Stomach (tissue), 4 donors: ENCODE data around the gene EPB41L4B.

Experiments
- POLR2AphosphoS5 ChIP-seq, 3 donors: sonication (generic); formaldehyde crosslinking; IDR thresholded peaks; one replicate each; pipeline ENCODE4 v1.6.1; 2016; ENCODE audit warnings: antibody characterized with exemption in 3 of 3
- TF ChIP-seq, protein P1 (sequence below), 7 experiments: fragments of 450-650 bp in 4 of 7; fragments of 200-600 bp in 3 of 7; sonication (generic) in 3 of 7; IDR thresholded peaks; one replicate each; pipeline ENCODE4 v1.5.1; 2016 to 2019; ENCODE audit warnings: antibody characterized with exemption in 7 of 7, control low read depth in 2 of 7, mild to moderate bottlenecking in 1 of 7

DNA sequence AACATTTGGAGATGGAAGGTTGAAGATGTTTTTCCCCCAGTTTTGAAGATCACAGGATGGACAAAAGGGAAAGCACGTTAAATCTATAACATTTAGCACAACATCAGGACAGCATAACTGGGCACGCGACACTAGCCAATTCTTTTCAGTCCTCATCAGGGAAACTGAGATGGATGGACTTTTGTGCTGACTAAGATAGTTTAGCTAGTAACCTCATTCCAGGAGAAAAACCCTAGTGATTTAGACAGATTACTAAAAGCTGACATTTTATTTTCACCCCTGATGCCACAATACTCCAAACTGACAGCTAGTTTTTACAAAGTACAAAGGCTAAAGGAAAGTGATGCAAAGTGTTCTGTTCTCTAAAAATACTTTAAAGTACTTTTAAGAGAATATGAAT is 53.3 kb downstream of the EPB41L4B start:
- TF ChIP-seq, protein P1, sequence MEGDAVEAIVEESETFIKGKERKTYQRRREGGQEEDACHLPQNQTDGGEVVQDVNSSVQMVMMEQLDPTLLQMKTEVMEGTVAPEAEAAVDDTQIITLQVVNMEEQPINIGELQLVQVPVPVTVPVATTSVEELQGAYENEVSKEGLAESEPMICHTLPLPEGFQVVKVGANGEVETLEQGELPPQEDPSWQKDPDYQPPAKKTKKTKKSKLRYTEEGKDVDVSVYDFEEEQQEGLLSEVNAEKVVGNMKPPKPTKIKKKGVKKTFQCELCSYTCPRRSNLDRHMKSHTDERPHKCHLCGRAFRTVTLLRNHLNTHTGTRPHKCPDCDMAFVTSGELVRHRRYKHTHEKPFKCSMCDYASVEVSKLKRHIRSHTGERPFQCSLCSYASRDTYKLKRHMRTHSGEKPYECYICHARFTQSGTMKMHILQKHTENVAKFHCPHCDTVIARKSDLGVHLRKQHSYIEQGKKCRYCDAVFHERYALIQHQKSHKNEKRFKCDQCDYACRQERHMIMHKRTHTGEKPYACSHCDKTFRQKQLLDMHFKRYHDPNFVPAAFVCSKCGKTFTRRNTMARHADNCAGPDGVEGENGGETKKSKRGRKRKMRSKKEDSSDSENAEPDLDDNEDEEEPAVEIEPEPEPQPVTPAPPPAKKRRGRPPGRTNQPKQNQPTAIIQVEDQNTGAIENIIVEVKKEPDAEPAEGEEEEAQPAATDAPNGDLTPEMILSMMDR (IDR thresholded peaks at IDR 0.05) = no peak
- no peak for TF ChIP-seq POLR2AphosphoS5 (IDR thresholded peaks at IDR 0.05)
